Measurements from ENCODE around the gene LY86. TPM values are rescaled to one million over a fixed set of nuclear protein-coding genes. Genes with fewer than 3 reads are reported as not detected.
"Not testable (repeated sequence)": the region's sequence is repeated elsewhere in the genome, so short reads cannot be mapped to it uniquely, and the experiment has no call there.

LY86 gene
- total RNA-seq, 1 donor from 2014 or later: not detected

DNA sequence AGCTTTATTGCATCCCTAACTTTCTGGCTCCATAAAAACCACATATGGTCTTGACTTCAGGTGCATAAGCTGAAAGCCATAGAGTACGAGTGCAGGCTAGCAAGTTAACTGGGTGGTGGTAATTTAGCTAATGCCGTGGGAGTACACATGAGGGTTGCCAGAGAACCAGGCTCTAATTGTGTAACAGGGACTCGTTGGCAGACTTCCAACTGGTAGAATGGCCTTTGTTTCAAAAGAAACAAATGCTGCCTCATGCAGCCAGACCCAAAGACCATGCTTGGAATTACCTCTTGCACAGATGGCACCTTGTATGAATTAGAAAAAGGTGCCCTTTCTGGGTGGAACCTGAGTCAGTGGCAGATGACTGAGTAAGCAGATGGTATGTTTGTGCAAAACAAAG is 73.2 kb downstream of the LY86 start:
- TF ChIP-seq, protein P1, sequence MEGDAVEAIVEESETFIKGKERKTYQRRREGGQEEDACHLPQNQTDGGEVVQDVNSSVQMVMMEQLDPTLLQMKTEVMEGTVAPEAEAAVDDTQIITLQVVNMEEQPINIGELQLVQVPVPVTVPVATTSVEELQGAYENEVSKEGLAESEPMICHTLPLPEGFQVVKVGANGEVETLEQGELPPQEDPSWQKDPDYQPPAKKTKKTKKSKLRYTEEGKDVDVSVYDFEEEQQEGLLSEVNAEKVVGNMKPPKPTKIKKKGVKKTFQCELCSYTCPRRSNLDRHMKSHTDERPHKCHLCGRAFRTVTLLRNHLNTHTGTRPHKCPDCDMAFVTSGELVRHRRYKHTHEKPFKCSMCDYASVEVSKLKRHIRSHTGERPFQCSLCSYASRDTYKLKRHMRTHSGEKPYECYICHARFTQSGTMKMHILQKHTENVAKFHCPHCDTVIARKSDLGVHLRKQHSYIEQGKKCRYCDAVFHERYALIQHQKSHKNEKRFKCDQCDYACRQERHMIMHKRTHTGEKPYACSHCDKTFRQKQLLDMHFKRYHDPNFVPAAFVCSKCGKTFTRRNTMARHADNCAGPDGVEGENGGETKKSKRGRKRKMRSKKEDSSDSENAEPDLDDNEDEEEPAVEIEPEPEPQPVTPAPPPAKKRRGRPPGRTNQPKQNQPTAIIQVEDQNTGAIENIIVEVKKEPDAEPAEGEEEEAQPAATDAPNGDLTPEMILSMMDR (conservative IDR thresholded peaks at IDR 0.05; ENCODE audit: low read depth, low read length): no peak
- no peak overlapping the region for H3K4me3 ChIP-seq (ENCODE audit: low read depth, low read length)
- DNase-seq (ENCODE audit: low read depth): no peak

DNA sequence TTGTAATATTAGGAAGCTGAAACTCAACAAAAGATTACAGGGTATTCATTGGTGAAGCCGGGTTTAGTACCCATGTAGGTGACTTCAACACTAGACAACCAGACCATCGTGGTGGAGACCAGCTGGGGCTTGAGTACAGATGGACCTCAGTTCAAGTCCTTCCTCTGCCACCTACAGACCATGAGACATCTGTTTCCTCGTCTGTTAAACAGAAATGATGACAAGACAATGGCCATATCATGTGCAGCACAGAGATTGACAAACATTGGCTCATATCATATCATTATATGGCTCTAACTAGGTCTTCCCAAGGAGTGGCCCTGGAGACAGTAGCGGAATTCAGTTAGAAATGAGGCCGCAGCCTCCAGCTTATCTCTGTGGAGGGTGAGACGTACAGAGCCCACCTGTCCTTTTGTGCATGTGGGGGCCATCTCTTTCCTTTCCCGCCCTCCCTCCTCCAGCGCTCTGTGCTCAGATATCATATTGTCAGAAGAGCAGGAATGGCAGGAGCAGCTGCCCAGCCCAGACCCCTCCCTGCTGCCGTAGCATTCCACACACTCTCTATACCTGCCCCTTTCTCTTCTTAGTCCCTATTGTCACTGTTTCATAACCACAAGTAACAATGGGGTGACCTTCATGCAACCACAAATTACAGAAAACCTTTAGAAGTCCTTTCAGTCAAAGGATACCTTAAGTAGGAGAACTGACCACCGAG is 75.1 kb downstream of the LY86 start:
- H3K4me3 ChIP-seq (ENCODE audit: low read depth, low read length): no peak overlapping the region
- TF ChIP-seq, protein P1 (conservative IDR thresholded peaks at IDR 0.05; ENCODE audit: low read depth, low read length): no peak
- no peak for DNase-seq (ENCODE audit: low read depth)

DNA sequence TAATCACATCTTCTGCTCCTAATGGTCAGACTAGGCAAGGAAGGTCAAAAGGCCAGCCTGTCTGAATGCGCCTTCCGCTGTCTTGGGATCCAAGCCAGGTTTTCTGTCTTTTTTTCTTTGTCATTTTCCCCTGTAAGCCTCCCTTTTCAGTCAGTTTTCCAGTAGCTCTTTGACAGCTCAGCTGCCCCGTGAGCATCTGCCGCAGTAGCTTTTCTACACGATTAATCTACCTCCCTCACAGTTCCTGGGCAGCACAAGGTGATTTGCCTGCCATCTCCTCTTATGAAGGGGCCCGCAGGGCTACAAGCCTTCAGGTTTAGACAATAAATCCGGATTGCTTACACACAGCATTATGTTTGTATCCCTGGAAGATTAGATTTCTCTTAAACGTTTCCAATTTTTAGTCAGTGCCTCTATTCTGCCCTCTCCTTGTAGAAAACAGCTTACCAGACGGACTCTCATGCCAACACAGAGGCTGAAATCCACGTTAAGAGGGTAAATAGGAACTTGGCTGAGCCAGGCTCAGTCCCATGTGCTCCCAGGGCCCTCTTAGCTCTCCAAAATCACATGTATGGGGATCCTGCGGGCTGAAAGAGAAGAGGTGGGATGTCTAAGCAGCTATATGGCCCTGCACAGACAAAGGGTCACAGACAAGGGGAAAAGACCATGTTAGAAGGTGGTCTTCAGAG is 77.2 kb downstream of the LY86 start:
- TF ChIP-seq, protein P1 (conservative IDR thresholded peaks at IDR 0.05; ENCODE audit: low read depth, low read length): no peak
- H3K4me3 ChIP-seq (ENCODE audit: low read depth, low read length): no peak overlapping the region
- no peak for DNase-seq (ENCODE audit: low read depth)

DNA sequence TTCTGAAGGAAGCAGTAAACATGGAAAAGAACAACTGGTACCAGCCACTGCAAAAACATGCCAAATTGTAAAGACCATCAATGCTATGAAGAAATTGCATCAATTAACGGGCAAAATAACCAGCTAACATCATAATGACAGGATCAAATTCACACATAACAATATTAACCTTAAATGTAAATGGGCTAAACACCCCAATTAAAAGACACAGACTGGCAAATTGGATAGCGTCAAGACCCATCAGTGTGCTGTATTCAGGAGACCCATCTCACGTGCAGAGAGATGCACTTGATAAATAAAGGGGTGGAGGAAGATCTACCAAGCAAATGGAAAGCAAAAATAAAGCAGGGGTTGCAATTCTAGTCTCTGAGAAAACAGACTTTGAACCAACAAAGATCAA is 81.6 kb downstream of the LY86 start:
- not testable (repeated sequence) for H3K4me3 ChIP-seq (ENCODE audit: low read depth, low read length); DNase-seq (ENCODE audit: low read depth)

DNA sequence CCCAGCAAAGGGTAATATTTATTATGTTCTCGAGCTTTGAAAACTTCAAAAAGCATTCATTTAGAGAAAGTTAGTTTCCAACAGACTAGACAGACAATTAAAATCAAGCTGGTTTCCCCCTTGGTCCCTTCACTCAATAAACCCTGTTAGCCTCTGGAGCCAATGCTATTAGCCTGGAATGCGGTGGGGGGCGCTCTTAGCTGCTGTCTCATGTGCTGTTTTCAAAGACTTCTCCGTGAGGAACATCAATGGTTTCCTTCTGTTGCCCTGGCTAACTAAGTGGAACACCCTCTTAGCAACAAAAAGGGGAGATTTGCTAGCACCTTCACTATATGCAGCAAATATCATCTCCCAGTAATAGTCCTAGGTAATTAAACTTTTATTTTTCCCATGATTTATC is 86.4 kb downstream of the LY86 start:
- H3K4me3 ChIP-seq (ENCODE audit: low read depth, low read length): no peak overlapping the region
- TF ChIP-seq, protein P1 (conservative IDR thresholded peaks at IDR 0.05; ENCODE audit: low read depth, low read length): peak; percentile 51
- no peak for DNase-seq (ENCODE audit: low read depth)

DNA sequence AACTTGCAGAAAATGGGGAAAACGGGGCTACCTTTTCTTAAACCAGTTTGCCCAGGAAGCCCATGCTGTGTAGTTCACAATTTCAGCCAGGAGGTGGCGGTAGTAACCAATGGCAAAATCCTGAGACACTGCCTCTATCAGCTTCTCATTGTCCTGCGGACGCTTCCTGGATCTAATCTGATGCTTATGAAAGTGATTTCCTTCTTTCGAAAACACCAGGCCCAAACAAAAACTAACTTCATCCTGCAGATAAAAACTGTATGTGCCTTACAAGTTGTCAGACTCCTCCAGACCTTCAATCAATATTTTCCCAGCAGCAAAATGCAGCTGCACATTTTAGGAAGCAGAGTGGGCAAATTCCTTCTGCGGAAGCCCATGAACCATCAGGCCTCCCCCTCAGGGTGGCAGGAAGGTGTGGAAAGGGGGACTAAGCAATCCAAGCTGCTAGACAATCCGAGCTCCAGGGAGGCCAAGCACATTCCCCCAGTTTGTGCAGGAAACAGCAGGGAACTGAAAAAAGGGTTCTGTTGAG is 88.5 kb downstream of the LY86 start:
- TF ChIP-seq, protein P1 (conservative IDR thresholded peaks at IDR 0.05; ENCODE audit: low read depth, low read length): peak; percentile 98
- DNase-seq (ENCODE audit: low read depth): no peak
- no peak overlapping the region for H3K4me3 ChIP-seq (ENCODE audit: low read depth, low read length)

DNA sequence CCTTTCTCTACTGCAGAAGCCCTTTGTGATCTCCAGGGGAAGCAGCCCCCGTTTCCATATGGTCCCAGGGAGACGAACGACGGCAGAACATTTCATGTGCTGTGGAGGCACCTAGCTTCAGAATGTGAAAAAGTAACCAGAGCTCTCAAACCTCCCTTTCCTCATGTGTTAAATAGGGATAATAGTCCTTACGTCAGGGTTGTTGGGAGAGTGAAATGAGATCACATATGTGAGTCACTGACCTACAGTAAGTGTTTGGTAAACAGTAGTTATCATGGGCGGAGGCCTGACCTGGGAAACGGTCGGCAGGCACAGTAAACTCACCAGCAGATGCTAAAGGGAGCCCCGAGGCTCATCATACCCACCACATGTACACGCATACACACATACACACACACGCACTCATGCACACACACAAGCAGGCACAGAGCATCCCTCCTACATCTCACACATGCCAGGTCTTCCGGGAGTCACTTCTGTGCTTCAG is 89.7 kb downstream of the LY86 start:
- DNase-seq (ENCODE audit: low read depth): no peak

More for the DNA sequence above, 89.7 kb downstream of the LY86 start:
- H3K4me3 ChIP-seq (ENCODE audit: low read depth, low read length): no peak overlapping the region
- TF ChIP-seq, protein P1 (conservative IDR thresholded peaks at IDR 0.05; ENCODE audit: low read depth, low read length): no peak

Data from epithelial cell of proximal tubule (primary cell).